ENCODE data around the gene TGFBR2.
A peak's percentile ranks its signal among the peaks of the same experiment; 100 is the strongest.

TGFBR2 gene

DNA sequence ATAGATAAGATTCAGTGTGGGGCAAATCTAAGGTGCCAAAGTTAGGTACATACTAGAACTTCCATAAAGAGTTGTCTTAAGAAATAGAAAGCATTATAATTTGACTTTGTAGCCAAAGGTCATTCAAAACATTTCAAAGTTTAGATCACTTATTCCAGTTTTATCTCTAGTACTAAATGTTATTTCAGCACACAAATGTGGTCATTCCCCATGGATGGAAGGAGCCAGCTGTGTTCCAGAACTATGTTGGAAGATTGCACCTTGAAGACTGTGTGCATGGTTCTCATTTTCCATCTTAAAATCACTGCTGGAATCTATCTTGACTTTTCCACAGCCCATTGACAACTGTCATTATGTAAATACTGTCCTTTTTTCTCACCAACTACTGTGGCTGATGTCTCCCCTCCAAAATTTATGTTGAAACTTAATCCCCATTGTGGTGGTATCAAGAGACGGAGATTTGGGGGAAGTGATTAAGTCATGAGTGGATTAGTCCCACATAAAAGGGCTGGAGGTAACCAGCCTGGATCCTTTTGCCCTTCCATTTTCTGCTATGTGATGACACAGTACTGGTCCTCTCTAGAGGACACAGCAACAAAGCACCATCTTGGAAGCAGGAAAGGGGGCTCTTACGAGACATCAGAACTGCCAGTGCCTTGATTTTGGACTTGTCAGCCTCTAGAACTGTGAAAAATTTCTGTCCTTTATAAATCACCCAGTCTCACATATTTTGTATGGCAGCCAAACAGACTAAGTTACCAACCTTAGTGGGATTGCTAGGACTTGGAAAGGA, 24.0 kb downstream of the TGFBR2 start:
- Histone ChIP-seq H3K4me3 (no peak overlapping the region), H3K27ac (peak overlapping the region in 17 of 21 experiments; percentile 3 to 89 (median 61))

DNA sequence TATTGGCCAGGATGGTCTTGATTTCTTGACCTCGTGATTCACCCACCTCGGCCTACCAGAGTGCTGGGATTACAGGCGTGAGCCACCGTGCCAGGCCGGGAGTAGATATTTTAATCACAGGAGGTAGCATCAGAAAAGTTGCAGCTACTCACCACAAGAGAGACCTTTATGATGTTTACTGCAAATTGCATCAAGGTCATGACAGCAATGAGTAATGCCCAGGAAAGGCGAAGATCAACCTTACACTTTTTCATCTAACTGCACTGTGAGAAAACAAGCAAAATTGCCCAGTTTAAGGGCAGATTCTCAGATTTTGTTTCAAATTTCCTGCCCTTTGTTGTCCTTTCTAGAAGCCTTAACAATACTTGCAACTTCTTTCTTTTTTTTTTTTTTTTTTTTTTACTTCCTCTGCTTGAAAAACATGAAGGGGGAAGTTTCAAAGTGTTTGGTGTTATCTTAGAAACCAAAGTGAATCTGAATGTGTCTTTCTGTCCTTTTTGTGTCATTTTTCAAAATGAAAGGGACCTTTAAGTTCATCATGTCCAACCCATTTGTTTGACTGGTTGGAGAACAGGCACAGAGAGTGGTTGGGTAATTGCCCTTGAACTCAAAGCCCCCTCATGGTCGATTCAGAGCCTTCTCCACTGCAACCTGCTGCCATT, 25.0 kb downstream of the TGFBR2 start:
- Histone ChIP-seq H3K27ac (peak overlapping the region in 19 of 21 experiments; percentile 19 to 89 (median 64)), H3K4me3 (no peak overlapping the region)

DNA sequence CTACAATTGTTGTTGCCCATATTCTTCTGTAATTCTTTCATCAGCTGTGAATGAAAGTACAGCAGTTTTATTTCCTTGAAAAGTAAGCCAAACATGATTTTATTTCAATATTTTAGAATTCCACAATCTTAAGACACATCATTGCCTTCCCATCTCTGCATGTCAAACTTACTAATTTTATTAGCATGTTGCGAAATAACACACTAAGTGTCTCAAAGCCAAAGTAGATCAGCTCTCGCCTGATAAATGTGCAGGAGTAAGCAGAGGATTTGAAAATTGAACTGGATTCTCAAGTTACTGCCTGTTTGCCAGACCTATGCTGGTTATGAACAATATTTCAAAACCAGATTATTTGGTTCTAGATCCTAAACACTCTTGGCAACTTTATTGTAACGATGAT, 25.7 kb downstream of the TGFBR2 start:
- peak overlapping the region in 16 of 21 experiments; percentile 19 to 89 (median 68) for H3K27ac ChIP-seq
- H3K4me3 ChIP-seq: no peak overlapping the region

DNA sequence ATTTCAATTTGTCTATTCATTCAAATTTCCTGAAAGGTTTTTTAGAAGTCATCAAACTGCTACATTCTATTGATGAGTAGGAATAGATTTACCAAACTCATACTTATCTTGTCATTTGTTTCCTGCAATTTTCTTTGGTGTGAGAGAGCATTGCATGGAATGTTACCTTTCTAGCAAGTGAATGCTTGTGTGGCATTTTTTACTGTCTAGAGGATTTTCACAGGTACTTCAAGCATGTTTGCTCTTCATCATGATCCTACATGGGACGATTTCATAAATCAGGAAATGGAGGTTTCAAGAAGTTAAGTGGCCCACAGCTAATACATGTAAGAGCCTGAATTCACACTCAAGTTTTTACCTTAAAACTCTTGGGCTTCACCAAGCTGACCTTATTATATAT, 26.1 kb downstream of the TGFBR2 start:
- no peak overlapping the region for H3K4me3 ChIP-seq
- peak overlapping the region in 13 of 21 experiments; percentile 2 to 89 (median 64) for H3K27ac ChIP-seq

- H3K27ac ChIP-seq: peak overlapping the region in 7 of 21 experiments; percentile 17 to 84 (median 37)
Observed at GRCh38 chr3:30633718-30634117, 27.3 kb downstream of the TGFBR2 start.

GRCh38 chr3:30634761-30635735, 28.6 kb downstream of the TGFBR2 start:
- peak overlapping the region in 9 of 21 experiments; percentile 0 to 84 (median 30) for H3K27ac ChIP-seq
- H3K4me3 ChIP-seq: no peak overlapping the region

More at GRCh38 chr3:30633718-30634117, 27.3 kb downstream of the TGFBR2 start:
- no peak overlapping the region for H3K4me3 ChIP-seq

GRCh38 chr3:30637310-30638219, 31.2 kb downstream of the TGFBR2 start:
- Histone ChIP-seq H3K27ac (peak overlapping the region in 3 of 21 experiments; percentile 25 to 78 (median 47)), H3K4me3 (no peak overlapping the region)

DNA sequence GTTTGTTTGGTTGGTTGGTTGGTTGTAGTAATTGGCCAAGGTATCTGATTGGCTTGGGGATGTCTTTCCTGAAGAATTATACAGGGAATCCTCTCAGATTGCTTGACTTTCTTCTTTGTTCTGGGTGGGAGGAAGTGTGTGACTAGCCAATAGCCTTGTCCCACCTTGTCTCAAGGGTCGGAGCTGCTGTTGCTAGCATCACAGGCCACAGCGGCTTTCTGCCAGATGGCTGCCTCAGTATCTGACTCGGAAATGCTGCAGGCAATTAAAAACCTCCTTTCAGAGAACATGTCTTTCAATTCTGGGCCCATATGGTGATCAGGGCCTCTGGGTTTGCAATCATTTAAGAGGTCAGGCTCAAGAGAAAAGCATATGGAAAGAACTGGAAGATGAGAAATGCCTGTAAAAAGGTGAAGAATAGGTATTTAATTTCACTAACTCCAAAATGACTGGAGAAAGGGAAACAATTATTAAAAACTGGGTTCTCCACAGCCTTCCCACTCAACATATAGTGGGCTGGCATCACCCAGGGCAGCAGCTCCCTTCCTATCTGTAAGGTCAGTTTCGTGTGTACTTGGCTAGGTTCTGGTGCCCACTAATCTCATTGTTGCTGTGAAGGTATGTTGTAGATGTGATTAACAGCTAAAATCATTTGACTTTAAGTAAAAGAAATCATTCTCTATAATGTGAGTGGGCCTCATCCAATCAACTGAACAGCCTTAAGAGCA, 32.4 kb downstream of the TGFBR2 start:
- Histone ChIP-seq H3K27ac (peak overlapping the region in 6 of 21 experiments; percentile 9 to 78 (median 26)), H3K4me3 (no peak overlapping the region)

DNA sequence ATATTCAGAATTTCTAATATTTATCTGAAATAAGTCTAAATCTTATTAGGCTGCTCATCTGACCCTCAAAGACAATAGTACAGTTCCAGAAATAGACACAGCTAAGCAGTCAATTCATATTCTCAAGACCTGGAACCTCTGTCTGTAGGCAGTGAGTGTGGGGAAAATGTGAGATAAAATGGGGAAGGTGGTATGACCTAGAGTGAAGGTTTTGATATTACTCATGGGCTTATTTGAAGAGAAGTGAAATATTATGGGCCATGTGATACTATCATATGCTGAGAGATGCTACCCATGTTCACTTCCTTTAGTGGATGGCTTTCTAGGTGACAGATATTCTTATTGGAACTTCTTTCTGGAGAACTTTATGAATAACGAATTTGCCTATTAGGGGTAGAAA, 33.5 kb downstream of the TGFBR2 start:
- H3K27ac ChIP-seq: peak overlapping the region in 2 of 21 experiments; percentile 6 to 78

GRCh38 chr3:30640851-30641250, 34.5 kb downstream of the TGFBR2 start:
- H3K27ac ChIP-seq: peak overlapping the region in 1 of 21 experiments; percentile 78

More for the DNA sequence above, 33.5 kb downstream of the TGFBR2 start:
- no peak overlapping the region for H3K4me3 ChIP-seq

GRCh38 chr3:30641416-30642251, 35.2 kb downstream of the TGFBR2 start:
- Histone ChIP-seq H3K4me3 (no peak overlapping the region), H3K27ac (peak overlapping the region in 8 of 21 experiments; percentile 2 to 78 (median 64))

More at GRCh38 chr3:30640851-30641250, 34.5 kb downstream of the TGFBR2 start:
- H3K4me3 ChIP-seq: no peak overlapping the region

- Histone ChIP-seq H3K27ac (peak overlapping the region in 13 of 21 experiments; percentile 12 to 78 (median 59)), H3K4me3 (no peak overlapping the region)
Observed at GRCh38 chr3:30642849-30643361, 36.5 kb downstream of the TGFBR2 start.

GRCh38 chr3:30643763-30644462, 37.5 kb downstream of the TGFBR2 start:
- Histone ChIP-seq H3K4me3 (no peak overlapping the region), H3K27ac (peak overlapping the region in 19 of 21 experiments; percentile 3 to 78 (median 59))

- Histone ChIP-seq H3K4me3 (no peak overlapping the region), H3K27ac (peak overlapping the region in 15 of 21 experiments; percentile 3 to 78 (median 59))
Observed at GRCh38 chr3:30644615-30645014, 38.2 kb downstream of the TGFBR2 start.

DNA sequence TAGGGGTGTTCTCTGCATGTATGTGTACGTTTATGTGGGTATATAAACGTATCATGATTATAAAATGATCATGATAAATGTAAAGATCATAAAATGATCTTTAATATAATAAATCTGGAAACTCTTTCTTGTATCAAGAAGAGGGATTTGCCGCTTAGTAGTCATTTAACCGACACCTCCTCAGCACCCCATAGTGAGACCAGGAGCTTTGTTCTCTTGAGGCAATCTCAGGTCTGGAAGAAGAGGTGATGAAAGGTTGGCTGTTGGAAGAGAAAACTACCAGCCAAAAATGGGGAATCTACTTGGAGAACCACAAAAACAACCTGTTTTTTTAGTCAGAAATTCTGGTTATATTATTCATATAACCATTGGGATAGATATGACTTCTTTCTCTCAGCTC, 38.7 kb downstream of the TGFBR2 start:
- no peak overlapping the region for H3K4me3 ChIP-seq
- peak overlapping the region in 9 of 21 experiments; percentile 14 to 78 (median 64) for H3K27ac ChIP-seq

Measured in skin epidermis (tissue), 12 donors.